HG02588 (cell line): ENCODE results near the gene DKK1.
"Not testable (repeated sequence)": the region's sequence is repeated elsewhere in the genome, so short reads cannot be mapped to it uniquely, and the experiment has no call there.

Experiments
- ATAC-seq: cut with Tn5 transposase; IDR thresholded peaks from one replicate; pipeline ENCODE4 v1.9.1; 2021; ENCODE audit warnings: mild to moderate bottlenecking, moderate library complexity; ENCODE audit not compliant: unreplicated experiment

DKK1 gene

GRCh38 chr10:52365547-52366432, 51.7 kb downstream of the DKK1 start:
- not testable (repeated sequence) for ATAC-seq
